Fibroblast of mammary gland (primary cell): ENCODE results near the gene PRKX.
"Not testable (repeated sequence)": the region's sequence is repeated elsewhere in the genome, so short reads cannot be mapped to it uniquely, and the experiment has no call there.

ENCODE experiments used
- DNase-seq: peaks from one replicate; pipeline ENCODE4 v3.0.0-alpha.2; 2010; ENCODE audit warnings: low read depth
- H3K4me3 ChIP-seq: 2 replicates; pipeline ENCODE4 v1.5.1; 2011; ENCODE audit warnings: low read depth, mild to moderate bottlenecking, low read length, moderate library complexity; ENCODE audit not compliant: control insufficient read depth
- TF ChIP-seq, protein P1 (sequence below): conservative IDR thresholded peaks from 2 replicates; pipeline ENCODE4 v1.5.1; 2011; ENCODE audit warnings: low read depth, low read length, inconsistent platforms; ENCODE audit not compliant: control insufficient read depth, insufficient read depth

PRKX gene

DNA sequence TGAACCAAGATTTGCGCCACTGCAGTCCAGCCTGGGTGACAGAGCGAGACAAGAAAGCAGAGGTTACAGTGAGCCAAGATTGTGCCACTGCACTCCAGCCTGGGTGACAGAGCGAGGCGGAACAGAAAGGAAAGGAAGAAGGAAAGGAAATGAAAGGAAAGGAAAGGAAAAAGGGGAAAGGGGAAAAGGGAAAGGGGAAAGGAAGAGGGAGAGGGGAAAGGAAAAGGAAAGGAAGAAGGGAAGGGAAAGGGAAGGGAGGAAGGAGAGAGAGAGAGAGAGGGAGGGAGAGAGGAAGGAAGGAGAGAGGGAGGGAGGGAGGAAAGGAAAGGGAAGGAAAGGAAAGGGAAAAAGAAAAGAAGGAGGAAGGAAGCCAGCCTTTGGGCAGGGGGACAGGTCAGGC is 76.6 kb downstream of the PRKX start:
- no peak for DNase-seq
- no peak overlapping the region for H3K4me3 ChIP-seq
- TF ChIP-seq, protein P1, sequence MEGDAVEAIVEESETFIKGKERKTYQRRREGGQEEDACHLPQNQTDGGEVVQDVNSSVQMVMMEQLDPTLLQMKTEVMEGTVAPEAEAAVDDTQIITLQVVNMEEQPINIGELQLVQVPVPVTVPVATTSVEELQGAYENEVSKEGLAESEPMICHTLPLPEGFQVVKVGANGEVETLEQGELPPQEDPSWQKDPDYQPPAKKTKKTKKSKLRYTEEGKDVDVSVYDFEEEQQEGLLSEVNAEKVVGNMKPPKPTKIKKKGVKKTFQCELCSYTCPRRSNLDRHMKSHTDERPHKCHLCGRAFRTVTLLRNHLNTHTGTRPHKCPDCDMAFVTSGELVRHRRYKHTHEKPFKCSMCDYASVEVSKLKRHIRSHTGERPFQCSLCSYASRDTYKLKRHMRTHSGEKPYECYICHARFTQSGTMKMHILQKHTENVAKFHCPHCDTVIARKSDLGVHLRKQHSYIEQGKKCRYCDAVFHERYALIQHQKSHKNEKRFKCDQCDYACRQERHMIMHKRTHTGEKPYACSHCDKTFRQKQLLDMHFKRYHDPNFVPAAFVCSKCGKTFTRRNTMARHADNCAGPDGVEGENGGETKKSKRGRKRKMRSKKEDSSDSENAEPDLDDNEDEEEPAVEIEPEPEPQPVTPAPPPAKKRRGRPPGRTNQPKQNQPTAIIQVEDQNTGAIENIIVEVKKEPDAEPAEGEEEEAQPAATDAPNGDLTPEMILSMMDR = no peak

DNA sequence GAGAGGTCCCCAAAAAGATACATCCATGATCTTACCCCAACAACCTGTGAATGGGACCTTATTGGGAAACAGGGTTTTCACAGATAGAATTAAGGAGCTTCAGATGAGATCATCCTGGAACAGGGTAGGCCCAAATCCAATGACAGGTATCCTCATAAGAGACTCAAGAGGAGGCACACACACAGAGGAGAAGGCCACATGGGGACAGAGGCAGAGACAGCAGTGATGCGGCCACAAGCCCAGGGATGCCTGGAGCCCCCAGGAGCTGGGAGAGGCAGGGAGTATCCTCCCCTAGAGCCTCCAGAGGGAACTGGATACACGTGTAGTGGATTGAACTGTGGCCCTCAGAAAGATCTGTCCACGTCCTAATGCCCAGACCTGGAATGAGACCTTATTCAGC is 82.3 kb downstream of the PRKX start:
- no peak for DNase-seq
- TF ChIP-seq, protein P1 = no peak
- no peak overlapping the region for H3K4me3 ChIP-seq

DNA sequence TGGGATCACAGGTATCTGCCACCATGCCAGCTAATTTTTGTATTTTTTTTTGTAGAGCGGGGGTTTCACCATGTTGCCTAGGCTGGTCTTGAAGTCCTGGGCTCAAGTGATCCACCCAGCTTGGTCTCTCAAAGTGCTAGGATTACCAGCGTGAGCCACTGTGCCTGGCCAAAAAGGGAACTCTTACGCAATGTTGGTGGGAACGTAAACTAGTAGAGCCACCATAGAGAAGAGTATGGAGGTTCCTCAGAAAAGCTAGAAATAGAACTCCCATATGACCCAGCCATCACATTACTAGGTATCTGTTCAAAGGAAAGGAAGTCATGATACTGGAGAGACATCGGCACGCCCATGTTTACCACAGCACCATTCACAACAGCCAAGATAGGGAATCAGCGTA is 85.9 kb downstream of the PRKX start:
- TF ChIP-seq, protein P1 = no peak
- DNase-seq = no peak
- H3K4me3 ChIP-seq = no peak overlapping the region

DNA sequence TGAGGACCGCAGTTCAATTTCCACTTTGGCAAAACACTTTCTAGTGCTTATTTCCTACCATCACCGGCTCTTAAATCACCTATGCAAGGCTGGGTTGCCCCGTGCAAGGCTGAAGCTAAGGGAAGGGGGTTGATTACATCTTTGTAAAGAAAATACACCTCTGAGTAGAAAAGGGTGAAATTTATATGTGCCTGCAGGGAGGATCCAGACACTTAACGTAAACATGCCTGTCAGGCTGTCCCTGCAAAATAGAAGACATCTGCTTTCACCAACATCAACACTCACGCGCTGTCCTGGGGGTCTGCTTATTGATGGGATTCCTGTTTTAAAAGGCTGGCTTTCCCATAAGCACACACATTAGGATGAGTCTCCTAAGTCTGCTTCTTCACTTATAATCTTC is 92.0 kb downstream of the PRKX start:
- DNase-seq = no peak
- TF ChIP-seq, protein P1 = no peak
- no peak overlapping the region for H3K4me3 ChIP-seq

DNA sequence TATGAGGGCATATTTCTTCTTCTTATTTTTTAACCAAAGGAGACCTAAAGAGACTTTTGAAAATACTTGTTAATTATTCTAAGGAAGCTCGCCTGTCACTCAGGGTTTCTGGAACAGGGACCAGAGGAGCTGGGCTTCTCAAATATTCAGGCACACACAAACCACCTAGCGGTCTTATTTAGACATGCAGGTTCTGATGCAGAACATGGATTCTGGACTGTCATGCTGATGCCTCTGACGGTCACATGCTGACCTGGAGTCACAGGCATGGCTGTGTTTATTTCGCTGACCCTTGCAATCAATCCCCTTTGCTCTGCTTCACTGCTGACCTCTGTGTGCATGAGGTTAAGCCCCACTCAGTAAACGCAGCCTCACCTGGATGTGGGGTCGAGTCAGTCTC is 101.7 kb downstream of the PRKX start:
- not testable (repeated sequence) for DNase-seq, H3K4me3 ChIP-seq

DNA sequence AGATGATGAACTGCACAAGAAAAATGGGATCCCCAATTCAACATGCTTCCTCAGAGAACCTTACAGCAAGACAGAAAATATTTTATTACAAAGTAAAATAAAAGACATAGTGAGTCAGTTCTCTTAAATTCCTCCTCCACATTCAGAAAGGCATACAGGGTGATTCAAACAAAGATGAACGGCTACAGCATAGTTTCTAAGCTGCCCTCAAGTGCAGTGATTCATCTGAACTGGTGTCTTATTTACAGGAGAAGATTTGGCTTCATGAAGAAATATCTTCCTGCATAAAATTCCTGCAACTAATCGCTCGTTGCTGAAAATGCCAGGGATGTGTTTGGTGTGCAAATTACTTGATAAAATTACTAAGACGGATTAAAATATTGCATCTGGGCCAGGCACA is 103.6 kb downstream of the PRKX start:
- TF ChIP-seq, protein P1 = no peak
- DNase-seq = peak; percentile 82
- H3K4me3 ChIP-seq = no peak overlapping the region

DNA sequence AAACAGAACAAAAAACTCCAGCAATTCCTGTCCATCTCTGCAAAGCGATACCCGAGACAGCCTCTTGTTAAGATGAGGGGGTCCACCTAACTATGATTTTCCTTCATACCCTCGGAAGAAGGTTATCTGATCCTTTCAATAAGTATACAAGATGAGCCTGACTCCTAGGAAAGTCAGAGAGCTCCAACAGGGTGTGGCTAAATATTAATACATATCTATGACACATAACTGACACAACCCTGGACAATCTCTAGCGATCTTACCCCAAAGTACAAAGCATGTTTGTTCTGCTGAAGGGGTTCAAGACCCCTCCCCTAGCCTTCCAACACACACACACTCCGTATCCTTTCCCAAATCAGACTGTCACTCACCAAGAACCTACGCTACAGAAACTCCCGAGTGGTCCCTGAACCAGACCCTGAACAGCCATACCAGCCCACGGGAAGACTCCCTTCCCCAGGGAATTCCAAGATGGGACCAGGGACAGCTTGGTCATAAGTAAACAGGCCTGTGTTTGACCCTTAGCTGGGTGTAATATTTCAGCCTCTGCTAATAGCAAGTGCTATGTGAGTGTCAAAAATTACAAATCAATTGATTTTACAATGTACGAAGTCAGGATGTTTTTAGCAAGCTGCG is 110.3 kb downstream of the PRKX start:
- no peak for DNase-seq
- TF ChIP-seq, protein P1 = no peak
- H3K4me3 ChIP-seq = no peak overlapping the region
